GM12801 (cell line): ENCODE measurements around the gene PRTFDC1.

Experiments used
- TF ChIP-seq, protein P1 (sequence below): IDR thresholded peaks from one replicate; pipeline ENCODE4 v1.5.1; 2011; ENCODE audit warnings: control low read depth; ENCODE audit not compliant: insufficient read length; ENCODE audit errors: extremely low read depth

Gene PRTFDC1

GRCh38 chr10:24925799-24926198 is 26.6 kb downstream of the PRTFDC1 start:
- TF ChIP-seq, protein P1, sequence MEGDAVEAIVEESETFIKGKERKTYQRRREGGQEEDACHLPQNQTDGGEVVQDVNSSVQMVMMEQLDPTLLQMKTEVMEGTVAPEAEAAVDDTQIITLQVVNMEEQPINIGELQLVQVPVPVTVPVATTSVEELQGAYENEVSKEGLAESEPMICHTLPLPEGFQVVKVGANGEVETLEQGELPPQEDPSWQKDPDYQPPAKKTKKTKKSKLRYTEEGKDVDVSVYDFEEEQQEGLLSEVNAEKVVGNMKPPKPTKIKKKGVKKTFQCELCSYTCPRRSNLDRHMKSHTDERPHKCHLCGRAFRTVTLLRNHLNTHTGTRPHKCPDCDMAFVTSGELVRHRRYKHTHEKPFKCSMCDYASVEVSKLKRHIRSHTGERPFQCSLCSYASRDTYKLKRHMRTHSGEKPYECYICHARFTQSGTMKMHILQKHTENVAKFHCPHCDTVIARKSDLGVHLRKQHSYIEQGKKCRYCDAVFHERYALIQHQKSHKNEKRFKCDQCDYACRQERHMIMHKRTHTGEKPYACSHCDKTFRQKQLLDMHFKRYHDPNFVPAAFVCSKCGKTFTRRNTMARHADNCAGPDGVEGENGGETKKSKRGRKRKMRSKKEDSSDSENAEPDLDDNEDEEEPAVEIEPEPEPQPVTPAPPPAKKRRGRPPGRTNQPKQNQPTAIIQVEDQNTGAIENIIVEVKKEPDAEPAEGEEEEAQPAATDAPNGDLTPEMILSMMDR = no peak

DNA sequence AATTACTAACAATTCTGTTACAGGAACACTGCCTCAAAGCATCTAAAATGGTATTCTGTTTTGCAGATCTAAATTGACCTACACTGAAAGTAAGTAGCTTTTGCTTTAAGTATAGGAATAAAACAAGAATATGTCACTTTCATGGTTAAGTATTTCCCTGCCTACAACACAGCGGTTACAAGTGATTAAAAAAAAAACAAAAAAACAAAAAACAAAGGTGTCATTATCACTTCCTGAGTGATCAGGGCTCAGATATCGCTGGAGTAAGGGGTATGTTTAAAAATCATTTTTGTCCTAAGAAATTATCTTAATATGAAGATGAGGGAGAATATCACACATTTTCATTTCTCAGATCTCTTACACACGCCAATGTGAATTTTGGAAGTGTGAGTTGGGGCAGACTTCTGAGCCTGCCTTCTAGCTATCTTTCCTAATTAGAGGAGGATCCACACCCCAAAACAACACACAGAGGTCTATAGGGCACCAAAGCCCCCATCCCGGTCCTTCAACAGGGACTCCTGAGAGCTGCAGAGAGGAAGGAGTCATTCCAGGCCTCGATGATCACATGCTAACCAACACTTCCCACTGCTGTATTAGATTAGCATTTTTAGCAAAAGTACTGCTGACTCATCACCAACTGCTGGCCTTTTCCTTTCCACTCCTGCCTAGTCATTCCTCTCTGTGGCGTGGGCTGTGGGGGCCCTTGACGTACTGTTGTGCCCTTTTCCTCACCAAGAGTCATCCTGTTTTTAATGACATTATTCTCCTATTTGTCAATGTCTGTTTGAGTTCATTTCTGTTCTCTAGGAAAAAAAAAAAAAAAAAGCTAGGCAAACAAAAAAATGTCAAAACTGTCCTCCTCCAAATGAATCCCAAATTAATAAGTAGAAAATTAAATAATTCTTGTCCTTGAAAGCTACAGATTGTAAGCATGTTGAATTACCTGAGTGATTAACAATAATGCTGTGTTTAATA is 31.2 kb downstream of the PRTFDC1 start:
- TF ChIP-seq, protein P1 = no peak

GRCh38 chr10:24917979-24918378 is 34.4 kb downstream of the PRTFDC1 start:
- TF ChIP-seq, protein P1 = no peak

DNA sequence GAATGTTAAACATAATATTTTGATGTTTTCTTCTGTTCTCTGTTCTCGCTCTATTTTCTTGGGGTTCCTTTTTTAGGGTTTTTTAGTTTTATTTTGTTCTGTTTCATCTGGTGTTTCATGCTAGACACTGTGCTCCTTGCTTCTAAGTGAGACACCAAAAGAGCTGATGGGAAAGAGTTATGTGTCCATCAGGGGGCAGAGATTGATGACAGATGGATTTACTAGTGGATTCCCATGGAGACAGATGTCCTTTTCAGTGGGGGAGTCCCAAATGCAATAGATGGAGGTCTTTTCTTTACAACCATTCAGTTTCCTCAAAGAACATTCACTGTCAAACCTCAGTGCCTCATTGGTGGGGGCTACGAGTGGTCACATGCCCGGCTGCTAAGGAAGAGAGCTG is 34.9 kb downstream of the PRTFDC1 start:
- TF ChIP-seq, protein P1 = no peak

DNA sequence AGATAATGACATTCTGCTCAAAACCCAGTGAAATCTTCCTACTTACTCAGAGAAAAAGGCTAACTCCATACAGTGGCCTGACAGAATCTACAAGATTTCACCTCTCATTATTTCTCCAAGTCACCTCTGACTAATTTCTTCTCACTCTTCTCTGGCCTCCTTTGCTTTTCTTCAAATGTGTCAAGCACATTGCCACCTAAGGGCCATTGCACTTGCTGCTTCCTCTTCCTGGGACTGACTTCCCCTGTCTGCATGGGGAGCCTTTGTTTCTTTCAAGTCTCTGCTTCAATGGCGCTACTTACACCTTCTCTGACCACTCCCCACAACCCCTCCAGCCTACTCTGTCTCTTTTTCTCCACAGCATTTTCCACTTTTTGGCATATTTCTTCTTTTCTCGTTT is 36.0 kb downstream of the PRTFDC1 start:
- TF ChIP-seq, protein P1 = no peak

- TF ChIP-seq, protein P1 = no peak
Observed at GRCh38 chr10:24915304-24915703, 37.1 kb downstream of the PRTFDC1 start.

GRCh38 chr10:24914148-24914547 is 38.3 kb downstream of the PRTFDC1 start:
- TF ChIP-seq, protein P1 = no peak
